Raji (cell line): ENCODE data around the gene ABHD16A.

ENCODE experiments used
- POLR2A ChIP-seq: IDR thresholded peaks from 2 replicates; pipeline ENCODE4 v1.6.1; 2011; ENCODE audit warnings: low read depth, low read length, control low read depth; ENCODE audit not compliant: insufficient read depth

Gene ABHD16A

DNA sequence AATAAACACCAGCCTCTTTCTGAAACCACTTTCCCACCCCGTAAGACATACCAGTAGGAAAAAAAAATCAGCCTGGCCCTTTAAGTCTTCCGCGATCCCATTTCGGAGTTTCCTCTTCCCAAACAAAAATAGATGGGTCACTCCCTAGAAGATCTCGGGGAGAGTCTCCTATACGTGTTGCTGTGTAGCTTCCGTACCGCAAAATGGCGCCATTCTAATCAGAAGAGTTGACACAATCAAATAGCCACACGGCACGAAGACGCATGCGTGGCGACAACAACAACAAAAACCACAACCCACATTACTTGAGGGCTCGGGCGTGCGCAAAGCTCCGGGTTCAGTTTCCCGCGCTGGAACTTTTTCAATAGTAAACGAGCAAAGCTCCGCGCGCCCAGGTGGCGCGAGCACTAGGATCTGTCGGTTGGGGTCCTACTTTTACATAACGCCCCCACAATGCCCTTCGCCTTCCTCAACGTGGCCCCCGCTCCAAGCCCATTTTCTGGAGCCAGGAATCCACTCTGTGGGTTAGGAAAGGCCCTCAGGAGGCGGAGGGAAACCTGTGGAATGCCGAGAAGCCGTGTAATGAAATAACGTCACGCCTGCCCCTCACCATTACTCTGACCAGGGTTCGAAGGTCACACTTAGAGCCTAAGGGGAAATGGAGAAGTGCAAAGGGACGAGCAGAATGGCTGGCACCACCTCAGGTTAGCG is 38.2 kb downstream of the ABHD16A start, which contains the start of gene GPANK1:
Gene GPANK1 (minus strand): TSS at position 208 of the 711 bp plus-strand sequence. CDS start 519 bp downstream, outside the sequence.
- TF ChIP-seq POLR2A = peak; percentile 77

DNA sequence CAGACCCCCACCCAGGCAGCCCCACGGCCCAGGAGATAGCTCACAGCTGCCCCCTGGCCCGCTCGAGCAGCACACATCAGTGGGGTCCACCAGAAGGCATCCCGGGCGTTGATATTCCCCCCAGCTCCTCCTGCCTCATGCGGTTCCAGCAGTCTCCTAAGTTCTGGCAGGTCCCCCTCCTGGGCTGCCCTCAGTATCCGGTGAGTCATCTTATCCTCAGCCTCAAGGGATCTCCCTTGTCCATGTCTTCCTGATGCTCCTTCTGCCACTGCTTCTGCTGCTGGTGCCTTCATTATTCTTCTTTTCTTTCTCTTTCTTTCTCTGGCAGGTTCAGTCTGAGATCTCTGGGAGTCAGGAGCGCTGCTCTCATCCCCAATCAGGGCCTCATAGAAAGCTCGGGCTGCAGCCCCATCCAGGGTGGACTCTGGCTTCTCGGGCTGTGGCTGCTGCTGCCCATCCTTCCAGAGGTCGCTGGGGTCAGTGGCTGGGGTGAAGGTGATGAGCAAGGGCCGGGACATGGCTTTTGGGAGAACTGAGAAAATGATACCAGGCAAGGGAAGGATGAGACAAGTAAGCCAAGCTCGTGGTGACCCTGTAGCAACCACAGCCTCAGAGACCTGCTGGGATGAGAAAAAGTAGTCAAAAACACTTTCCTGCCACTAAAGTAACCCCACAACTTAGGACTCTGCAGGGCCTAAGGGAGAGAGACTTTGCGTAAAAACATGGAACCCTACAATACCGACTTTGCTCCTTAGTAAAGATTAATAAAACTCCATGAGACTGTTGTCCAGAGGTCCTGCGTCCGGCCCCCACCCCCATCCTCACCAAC is 38.9 kb downstream of the ABHD16A start:
- no peak for TF ChIP-seq POLR2A

DNA sequence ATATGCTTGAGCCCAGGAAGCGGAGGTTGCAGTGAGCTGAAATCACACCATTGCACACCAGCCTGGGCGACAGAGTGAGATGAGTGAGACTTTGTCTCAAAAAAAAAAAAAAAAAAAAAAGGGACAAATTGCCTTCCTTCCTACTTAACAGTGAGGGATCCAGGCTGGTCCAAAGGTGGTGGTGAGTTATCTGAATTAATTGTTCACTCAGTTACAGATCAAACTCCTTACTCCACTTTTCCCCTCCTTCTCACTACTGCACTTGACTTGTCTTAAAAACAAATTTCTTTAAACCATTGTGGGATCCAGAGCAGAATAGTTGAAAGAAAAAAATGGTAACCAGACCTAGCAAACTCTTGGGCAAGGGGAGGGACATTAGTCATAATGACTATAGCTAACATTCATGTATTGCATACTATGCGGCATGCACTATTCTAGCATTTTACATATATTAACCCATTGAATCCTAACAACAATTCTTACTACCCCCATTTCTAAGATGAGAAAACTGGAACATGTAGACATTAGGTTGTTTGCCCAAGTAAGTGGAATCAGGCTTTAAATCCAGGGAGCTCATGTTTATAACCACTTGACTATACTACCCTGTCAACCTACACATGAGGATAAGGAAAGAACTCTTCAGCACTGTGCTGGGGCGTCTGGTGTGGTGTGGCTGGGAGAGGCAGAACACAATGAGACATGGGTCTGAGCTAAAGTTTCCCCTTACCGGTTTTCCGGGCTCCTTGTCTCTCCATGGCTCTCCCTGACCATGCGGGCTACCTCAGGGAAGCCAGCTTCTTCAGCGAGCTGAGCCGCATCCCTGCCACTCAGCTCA is 39.8 kb downstream of the ABHD16A start:
- TF ChIP-seq POLR2A = no peak

DNA sequence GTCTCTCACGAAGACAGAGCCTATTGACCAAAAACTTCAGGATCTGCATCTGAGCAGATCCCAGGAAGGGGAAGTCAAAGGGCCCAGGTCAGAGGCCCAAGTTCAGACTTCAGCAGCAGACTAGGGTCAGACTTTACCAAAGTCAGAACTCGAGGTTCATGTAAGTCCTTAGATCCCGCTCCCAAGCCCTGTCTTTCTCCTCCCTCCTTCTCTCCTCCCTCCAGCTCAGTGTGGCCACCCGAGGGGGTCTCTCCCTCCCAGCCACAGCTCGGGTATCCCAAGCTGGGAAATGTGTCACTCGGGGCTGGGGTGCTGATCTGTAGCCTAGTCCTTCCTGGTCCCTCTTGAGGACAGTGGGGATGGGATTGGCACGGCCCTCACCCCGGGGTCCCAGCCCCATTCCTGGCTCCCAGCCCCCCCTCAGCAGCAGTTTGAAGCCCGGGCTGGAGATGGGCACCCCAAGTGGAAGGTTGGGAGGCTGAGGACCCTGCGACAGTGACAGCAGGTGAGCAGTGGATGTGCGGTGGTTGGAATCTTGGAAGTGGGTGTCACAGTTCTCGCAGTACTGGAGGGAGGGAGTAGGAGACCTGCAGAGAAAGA is 40.9 kb downstream of the ABHD16A start:
- no peak for TF ChIP-seq POLR2A

GRCh38 chr6:31661262-31662123 is 41.6 kb downstream of the ABHD16A start:
- TF ChIP-seq POLR2A = no peak

- peak; percentile 85 for TF ChIP-seq POLR2A
These were observed 42.5 kb downstream of the ABHD16A start, which contains the start of gene C6orf47 for GRCh38 chr6:31660381-31661261. TSS of gene C6orf47 (minus strand) at chr6:31660778. CDS start at chr6:31659947, 831 bp downstream.

DNA sequence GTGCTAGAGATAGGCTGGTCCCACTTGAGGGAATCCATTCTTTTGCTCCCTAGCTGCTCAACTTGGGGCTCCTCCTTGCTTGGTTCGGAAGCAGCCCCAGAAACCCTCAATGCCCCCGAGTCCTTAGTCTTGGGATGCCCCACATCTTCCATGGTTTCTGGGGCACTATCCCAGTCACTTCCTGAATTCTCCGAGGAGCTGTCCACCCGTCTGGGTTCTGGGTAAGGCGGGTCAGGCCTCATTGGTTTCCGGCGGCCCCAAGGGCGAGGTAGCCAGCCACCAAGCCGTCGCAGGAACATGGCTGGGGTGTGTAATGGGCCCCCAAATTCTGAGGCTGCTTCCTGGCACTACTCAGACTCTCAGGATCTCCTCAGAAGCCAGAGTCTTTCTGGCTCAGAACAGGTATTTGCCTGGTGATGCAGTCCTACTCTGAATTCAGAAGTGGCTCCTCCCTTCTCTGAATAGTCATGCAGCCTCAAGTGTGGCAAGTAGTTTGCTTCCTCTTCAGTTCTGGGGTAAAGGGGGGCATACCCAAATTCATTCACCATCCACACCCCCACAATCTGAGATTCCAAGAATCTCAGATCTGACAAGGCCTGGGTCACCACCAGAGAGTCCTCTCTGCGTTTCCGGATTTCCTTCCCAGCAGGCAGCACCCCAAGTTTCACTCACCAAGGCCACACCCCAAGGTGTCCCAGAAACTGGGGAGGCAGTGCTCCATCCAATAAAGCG is 43.3 kb downstream of the ABHD16A start:
- TF ChIP-seq POLR2A = no peak

GRCh38 chr6:31658983-31659648 is 44.0 kb downstream of the ABHD16A start:
- no peak for TF ChIP-seq POLR2A

GRCh38 chr6:31658158-31658688 is 44.9 kb downstream of the ABHD16A start:
- TF ChIP-seq POLR2A = no peak

DNA sequence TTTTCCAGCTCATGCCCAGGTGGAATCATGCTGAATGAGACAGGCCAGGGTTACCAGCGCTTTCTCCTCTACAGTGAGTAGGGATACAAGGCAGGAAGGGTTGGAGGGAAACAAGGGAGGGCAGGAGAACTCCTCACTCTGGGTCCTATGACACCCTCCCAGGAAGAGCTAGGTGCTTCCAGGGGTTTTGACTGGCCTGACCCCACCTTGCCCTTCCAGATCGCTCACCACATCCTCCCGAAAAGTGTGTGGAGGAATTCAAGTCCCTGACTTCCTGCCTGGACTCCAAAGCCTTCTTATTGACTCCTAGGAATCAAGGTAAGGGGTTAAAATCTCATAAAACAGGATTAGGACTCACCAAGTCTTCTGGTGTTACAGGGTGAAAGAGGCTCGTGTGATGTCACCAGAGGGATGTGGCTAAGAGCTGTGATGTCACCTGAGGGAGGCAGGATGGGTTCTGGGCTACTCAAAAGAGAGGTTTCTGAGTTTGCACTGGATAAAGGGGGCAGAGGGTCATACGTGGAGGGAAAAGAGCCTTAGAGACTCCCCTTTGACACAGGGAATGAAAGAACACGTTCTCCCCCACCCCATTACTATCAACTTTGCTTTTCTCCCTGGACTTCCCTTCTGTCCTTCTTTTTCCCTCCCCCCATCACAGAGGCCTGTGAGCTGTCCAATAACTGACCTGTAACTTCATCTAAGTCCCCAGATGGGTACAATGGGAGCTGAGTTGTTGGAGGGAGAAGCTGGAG is 45.5 kb downstream of the ABHD16A start:
- no peak for TF ChIP-seq POLR2A
